Activated T-cell treated with anti-CD3 and anti-CD28 coated beads, Interleukin-2, amount 50 U/mL, for 4 hours (primary cell): Measurements from ENCODE around the gene IL36A. TPM values are rescaled to one million over a fixed set of nuclear protein-coding genes. Genes with fewer than 3 reads are reported as not detected.
A peak's percentile ranks its signal among the peaks of the same experiment; 100 is the strongest.

Source experiments
- ATAC-seq, 2 donors: fragments of 200-7000 bp; cut with Tn5 transposase; one replicate each; pipeline ENCODE4 v1.10.0; 2021
- DNase-seq: peaks from one replicate; pipeline ENCODE4 v3.0.0-alpha.2; 2020
- H3K27me3 Mint-ChIP-seq: one replicate; pipeline ENCODE4 v1.8.0; 2021; ENCODE audit warnings: low read depth, mixed read lengths
- H3K36me3 Mint-ChIP-seq: one replicate; pipeline ENCODE4 v1.8.0; 2022; ENCODE audit warnings: mixed read lengths; ENCODE audit not compliant: insufficient read depth
- H3K4me1 Mint-ChIP-seq: one replicate; pipeline ENCODE4 v1.8.0; 2021; ENCODE audit warnings: low read depth, mixed read lengths
- H3K4me3 Mint-ChIP-seq: one replicate; pipeline ENCODE4 v1.8.0; 2021; ENCODE audit warnings: mild to moderate bottlenecking, moderate library complexity, mixed read lengths
- H3K9me3 Mint-ChIP-seq: one replicate; pipeline ENCODE4 v1.8.0; 2021; ENCODE audit warnings: mixed read lengths
- total RNA-seq, 3 donors: library from RNA; stranded (reverse); gene quantifications; one replicate each; pipeline ENCODE4 v1.2.1, GENCODE V29; 2021

IL36A gene
- total RNA-seq, 3 donors from 2014 or later: not detected

GRCh38 chr2:113050921-113051895 is 45.9 kb downstream of the IL36A start:
- ATAC-seq (no peak), DNase-seq (no peak)
- peaks cover 2% of the 10 kb centered on the region for H3K36me3 Mint-ChIP-seq
- H3K9me3 Mint-ChIP-seq: peaks cover 22% of the 10 kb centered on the region
- no peak overlapping the region for H3K4me3 Mint-ChIP-seq
- peaks cover 7% of the 10 kb centered on the region for H3K27me3 Mint-ChIP-seq
- H3K4me1 Mint-ChIP-seq: peaks cover 1% of the 10 kb centered on the region

- Mint-ChIP-seq H3K4me1 (peaks cover 4% of the 10 kb centered on the region), H3K27me3 (peaks cover 7% of the 10 kb centered on the region), H3K4me3 (no peak within 1 kb of the TSS), H3K9me3 (peaks cover 26% of the 10 kb centered on the region), H3K36me3 (peaks cover 2% of the 10 kb centered on the region)
- ATAC-seq (no peak), DNase-seq (no peak)
These were observed 47.2 kb downstream of the IL36A start, which contains the start of gene IL36B for GRCh38 chr2:113052396-113052917. Gene IL36B, minus strand, starts transcription at chr2:113052867.

GRCh38 chr2:113053666-113054065 is 48.4 kb downstream of the IL36A start:
- Mint-ChIP-seq H3K27me3 (peaks cover 4% of the 10 kb centered on the region), H3K36me3 (peaks cover 2% of the 10 kb centered on the region), H3K4me1 (peaks cover 4% of the 10 kb centered on the region), H3K4me3 (no peak overlapping the region), H3K9me3 (peaks cover 26% of the 10 kb centered on the region)
- DNase-seq (no peak), ATAC-seq (no peak)

- no peak overlapping the region for H3K4me3 Mint-ChIP-seq
- H3K27me3 Mint-ChIP-seq: peaks cover 4% of the 10 kb centered on the region
- DNase-seq (no peak), ATAC-seq (peak; percentile 27)
- peaks cover 26% of the 10 kb centered on the region for H3K9me3 Mint-ChIP-seq
- peaks cover 4% of the 10 kb centered on the region for H3K4me1 Mint-ChIP-seq
- H3K36me3 Mint-ChIP-seq: peaks cover 2% of the 10 kb centered on the region
These were observed 48.8 kb downstream of the IL36A start for GRCh38 chr2:113054066-113054465.

GRCh38 chr2:113056521-113056920 is 51.3 kb downstream of the IL36A start:
- peaks cover 2% of the 10 kb centered on the region for H3K36me3 Mint-ChIP-seq
- peaks cover 6% of the 10 kb centered on the region for H3K27me3 Mint-ChIP-seq
- ATAC-seq: peak; percentile 66 to 91
- no peak for DNase-seq
- peaks cover 22% of the 10 kb centered on the region for H3K9me3 Mint-ChIP-seq
- no peak overlapping the region for H3K4me3 Mint-ChIP-seq
- H3K4me1 Mint-ChIP-seq: peaks cover 4% of the 10 kb centered on the region

- no peak for ATAC-seq
- H3K4me1 Mint-ChIP-seq: peaks cover 4% of the 10 kb centered on the region
- DNase-seq: no peak
- H3K9me3 Mint-ChIP-seq: peaks cover 22% of the 10 kb centered on the region
- H3K4me3 Mint-ChIP-seq: no peak overlapping the region
- H3K36me3 Mint-ChIP-seq: peaks cover 2% of the 10 kb centered on the region
- peaks cover 6% of the 10 kb centered on the region for H3K27me3 Mint-ChIP-seq
These were observed 51.9 kb downstream of the IL36A start for GRCh38 chr2:113057117-113057516.

Other genes with a start within 250 kb of the IL36A start
- 1 to 10 TPM; 2.7 to 4.1 (median 3.2) TPM for gene CKAP2L, start 240.8 kb upstream of the IL36A start, total RNA-seq
- 1 to 10 TPM; 2.0 to 4.3 (median 3.8) TPM for gene IL1A, start 221.0 kb upstream of the IL36A start, total RNA-seq
- 1 to 10 TPM in 2 of 3 donors, under 1 TPM in 1; 0.42 to 1.6 (median 1.3) TPM for gene IL1B, start 168.7 kb upstream of the IL36A start, total RNA-seq
- gene IL37, start 94.3 kb upstream of the IL36A start, total RNA-seq: not detected
- not detected for gene IL36G, start 27.5 kb upstream of the IL36A start, total RNA-seq
- gene IL36B, start 47.4 kb downstream of the IL36A start, total RNA-seq: not detected
- gene IL36RN, start 53.7 kb downstream of the IL36A start, total RNA-seq: 1 to 10 TPM in 2 of 3 donors, under 1 TPM in 1; 0.61 to 3.9 (median 1.6) TPM
- not detected for gene IL1F10, start 62.5 kb downstream of the IL36A start, total RNA-seq
- 1 to 10 TPM; 1.2 to 2.5 (median 1.8) TPM for gene IL1RN, start 122.1 kb downstream of the IL36A start, total RNA-seq
- 100 to 1,000 TPM; 155 to 172 (median 164) TPM for gene PSD4, start 168.5 kb downstream of the IL36A start, total RNA-seq